ENCODE data around the gene ACOX1.
A peak's percentile ranks its signal among the peaks of the same experiment; 100 is the strongest.

Gene ACOX1

GRCh38 chr17:75940727-75941441, 38.1 kb downstream of the ACOX1 start, which contains the start of gene FBF1 (continued):
- TF ChIP-seq ZNF660 (tag by site-specific recombination; IDR thresholded peaks at IDR 0.05) (0 out of 2 replicates have a peak, but pooled peaks have one; percentile 14), KLF8 (tag by site-specific recombination; IDR thresholded peaks at IDR 0.05) (peak; percentile 67), ZNF654 (tag by site-specific recombination; IDR thresholded peaks at IDR 0.05; ENCODE audit: low read depth) (no peak), ZNF623 (tag by site-specific recombination; IDR thresholded peaks at IDR 0.05) (no peak), ZNF24 (tag by site-specific recombination; IDR thresholded peaks at IDR 0.05) (peak; percentile 52; the same call in 1 of the 2 replicates), OVOL3 (tag by site-specific recombination; IDR thresholded peaks at IDR 0.05) (no peak; the same call in 1 of the 2 replicates), ZSCAN4 (tag by site-specific recombination; IDR thresholded peaks at IDR 0.05) (no peak; the same call in 1 of the 2 replicates), SP3 (tag by site-specific recombination; IDR thresholded peaks at IDR 0.05) (peak; percentile 95), ZNF768 (tag by site-specific recombination; IDR thresholded peaks at IDR 0.05) (no peak; the same call in 1 of the 2 replicates), ZNF292 (tag by site-specific recombination; IDR thresholded peaks at IDR 0.05; ENCODE audit: borderline replicate concordance, low read depth) (no peak), ZNF521 (tag by site-specific recombination; IDR thresholded peaks at IDR 0.05) (no peak), ZSCAN16 (tag by site-specific recombination; IDR thresholded peaks at IDR 0.05) (no peak), KLF17 (tag by site-specific recombination; IDR thresholded peaks at IDR 0.05) (peak; percentile 68; the same call in 1 of the 2 replicates), ZBTB8A (tag by site-specific recombination; IDR thresholded peaks at IDR 0.05) (peak; percentile 99), ZNF629 (tag by site-specific recombination; IDR thresholded peaks at IDR 0.05) (peak; percentile 53; the same call in 1 of the 2 replicates), GLIS2 (tag by site-specific recombination; IDR thresholded peaks at IDR 0.05) (peak; percentile 94), ZNF302 (tag by site-specific recombination; IDR thresholded peaks at IDR 0.05; ENCODE audit: low read depth) (no peak), ZBTB48 (tag by site-specific recombination; IDR thresholded peaks at IDR 0.05) (peak; percentile 96), ZXDB (tag by site-specific recombination; IDR thresholded peaks at IDR 0.05) (no peak), FEZF1 (tag by site-specific recombination; IDR thresholded peaks at IDR 0.05) (no peak)
- TF ChIP-seq, protein P1, sequence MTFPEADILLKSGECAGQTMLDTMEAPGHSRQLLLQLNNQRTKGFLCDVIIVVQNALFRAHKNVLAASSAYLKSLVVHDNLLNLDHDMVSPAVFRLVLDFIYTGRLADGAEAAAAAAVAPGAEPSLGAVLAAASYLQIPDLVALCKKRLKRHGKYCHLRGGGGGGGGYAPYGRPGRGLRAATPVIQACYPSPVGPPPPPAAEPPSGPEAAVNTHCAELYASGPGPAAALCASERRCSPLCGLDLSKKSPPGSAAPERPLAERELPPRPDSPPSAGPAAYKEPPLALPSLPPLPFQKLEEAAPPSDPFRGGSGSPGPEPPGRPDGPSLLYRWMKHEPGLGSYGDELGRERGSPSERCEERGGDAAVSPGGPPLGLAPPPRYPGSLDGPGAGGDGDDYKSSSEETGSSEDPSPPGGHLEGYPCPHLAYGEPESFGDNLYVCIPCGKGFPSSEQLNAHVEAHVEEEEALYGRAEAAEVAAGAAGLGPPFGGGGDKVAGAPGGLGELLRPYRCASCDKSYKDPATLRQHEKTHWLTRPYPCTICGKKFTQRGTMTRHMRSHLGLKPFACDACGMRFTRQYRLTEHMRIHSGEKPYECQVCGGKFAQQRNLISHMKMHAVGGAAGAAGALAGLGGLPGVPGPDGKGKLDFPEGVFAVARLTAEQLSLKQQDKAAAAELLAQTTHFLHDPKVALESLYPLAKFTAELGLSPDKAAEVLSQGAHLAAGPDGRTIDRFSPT (tag by site-specific recombination; IDR thresholded peaks at IDR 0.05), result peak; percentile 99
- TF ChIP-seq, protein P2, sequence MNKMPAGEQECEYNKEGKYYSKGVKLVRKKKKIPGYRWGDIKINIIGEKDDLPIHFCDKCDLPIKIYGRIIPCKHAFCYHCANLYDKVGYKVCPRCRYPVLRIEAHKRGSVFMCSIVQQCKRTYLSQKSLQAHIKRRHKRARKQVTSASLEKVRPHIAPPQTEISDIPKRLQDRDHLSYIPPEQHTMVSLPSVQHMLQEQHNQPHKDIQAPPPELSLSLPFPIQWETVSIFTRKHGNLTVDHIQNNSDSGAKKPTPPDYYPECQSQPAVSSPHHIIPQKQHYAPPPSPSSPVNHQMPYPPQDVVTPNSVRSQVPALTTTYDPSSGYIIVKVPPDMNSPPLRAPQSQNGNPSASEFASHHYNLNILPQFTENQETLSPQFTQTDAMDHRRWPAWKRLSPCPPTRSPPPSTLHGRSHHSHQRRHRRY (tag by site-specific recombination; IDR thresholded peaks at IDR 0.05), result 0 out of 2 replicates have a peak, but pooled peaks have one; percentile 47
- TF ChIP-seq, protein P3, sequence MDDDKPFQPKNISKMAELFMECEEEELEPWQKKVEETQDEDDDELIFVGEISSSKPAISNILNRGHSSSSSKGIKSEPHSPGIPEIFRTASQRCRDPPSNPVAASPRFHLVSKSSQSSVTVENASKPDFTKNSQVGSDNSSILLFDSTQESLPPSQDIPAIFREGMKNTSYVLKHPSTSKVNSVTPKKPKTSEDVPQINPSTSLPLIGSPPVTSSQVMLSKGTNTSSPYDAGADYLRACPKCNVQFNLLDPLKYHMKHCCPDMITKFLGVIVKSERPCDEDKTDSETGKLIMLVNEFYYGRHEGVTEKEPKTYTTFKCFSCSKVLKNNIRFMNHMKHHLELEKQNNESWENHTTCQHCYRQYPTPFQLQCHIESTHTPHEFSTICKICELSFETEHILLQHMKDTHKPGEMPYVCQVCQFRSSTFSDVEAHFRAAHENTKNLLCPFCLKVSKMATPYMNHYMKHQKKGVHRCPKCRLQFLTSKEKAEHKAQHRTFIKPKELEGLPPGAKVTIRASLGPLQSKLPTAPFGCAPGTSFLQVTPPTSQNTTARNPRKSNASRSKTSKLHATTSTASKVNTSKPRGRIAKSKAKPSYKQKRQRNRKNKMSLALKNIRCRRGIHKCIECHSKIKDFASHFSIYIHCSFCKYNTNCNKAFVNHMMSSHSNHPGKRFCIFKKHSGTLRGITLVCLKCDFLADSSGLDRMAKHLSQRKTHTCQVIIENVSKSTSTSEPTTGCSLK (tag by site-specific recombination; IDR thresholded peaks at IDR 0.05), result no peak

All from HEK293 (cell line).